Nephron (organoid): ENCODE data around the gene ABHD12.

ENCODE experiments used
- H3K27ac Mint-ChIP-seq, 3 experiments: 2 replicates each; pipeline ENCODE4 v1.8.0; 2020; ENCODE audit warnings: mixed read lengths in 3 of 3, mild to moderate bottlenecking in 2 of 3, moderate library complexity in 1 of 3
- H3K27me3 Mint-ChIP-seq: 2 replicates; pipeline ENCODE4 v1.8.0; 2021; ENCODE audit warnings: low read depth, mild to moderate bottlenecking, moderate library complexity, mixed read lengths
- H3K36me3 Mint-ChIP-seq: 2 replicates; pipeline ENCODE4 v1.8.0; 2020; ENCODE audit warnings: low read depth, mixed read lengths
- H3K4me1 Mint-ChIP-seq: 2 replicates; pipeline ENCODE4 v1.8.0; 2020; ENCODE audit warnings: mixed read lengths
- H3K4me3 Mint-ChIP-seq, 3 experiments: 2 replicates each; pipeline ENCODE4 v1.8.0; 2020; ENCODE audit warnings: mild to moderate bottlenecking in 3 of 3, mixed read lengths in 3 of 3, moderate library complexity in 2 of 3
- H3K9me3 Mint-ChIP-seq: 2 replicates; pipeline ENCODE4 v1.8.0; 2020; ENCODE audit warnings: mixed read lengths
- CTCF ChIP-seq, 3 experiments: fragments of 200-600 bp; sonication (generic); IDR thresholded peaks; one replicate each; pipeline ENCODE4 v1.5.0; 2021; ENCODE audit warnings: antibody characterized with exemption in 3 of 3; ENCODE audit not compliant: unreplicated experiment in 3 of 3

The ABHD12 gene

DNA sequence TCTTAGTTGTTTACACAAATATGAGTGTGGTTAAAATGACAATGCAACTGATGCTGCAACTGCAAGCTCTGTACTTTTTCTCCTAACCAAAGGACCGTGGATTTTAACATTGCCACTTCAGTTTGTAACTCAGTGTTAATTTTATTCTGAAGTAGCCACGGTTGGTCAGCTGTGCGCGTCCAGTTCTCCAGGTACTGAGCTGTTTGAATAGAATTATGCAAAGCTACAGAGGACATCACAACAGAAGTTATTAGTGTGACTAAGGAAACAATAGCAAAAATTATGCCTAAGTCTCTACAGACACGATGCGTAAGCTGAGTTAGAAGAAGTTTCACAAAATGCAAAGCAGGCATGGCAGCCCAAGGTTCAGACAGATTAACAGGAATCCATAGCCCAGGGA is 4.4 kb upstream of the ABHD12 start:
- Mint-ChIP-seq H3K27me3 (no peaks in the 10 kb centered on the region), H3K27ac (peak overlapping the region in 1 of 3 experiments; percentile 67), H3K9me3 (no peaks in the 10 kb centered on the region), H3K4me3 (no peak overlapping the region), H3K4me1 (peaks cover 11% of the 10 kb centered on the region), H3K36me3 (no peaks in the 10 kb centered on the region)
- no peak for TF ChIP-seq CTCF (IDR thresholded peaks at IDR 0.05; ENCODE audit: unreplicated experiment in 3 of 3)

DNA sequence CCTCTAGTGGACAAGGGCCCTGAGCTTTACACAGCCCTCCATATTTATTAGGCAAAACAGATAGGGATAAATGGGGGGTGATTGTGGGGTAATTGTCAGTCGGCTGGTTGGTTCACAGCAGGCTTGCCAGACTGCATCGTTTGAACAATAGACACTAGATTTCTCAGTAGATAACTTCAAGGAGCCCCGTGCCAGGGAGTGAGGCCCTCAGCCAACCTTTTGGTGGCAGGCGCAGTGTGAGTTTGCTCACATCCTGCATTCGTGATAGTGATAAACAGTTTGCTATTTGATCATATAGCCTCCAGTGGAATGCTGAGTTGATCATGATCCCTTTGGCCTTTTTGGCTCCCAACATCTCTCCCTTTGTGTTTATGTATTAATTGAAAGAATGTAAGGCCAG is 3.6 kb upstream of the ABHD12 start:
- Mint-ChIP-seq H3K4me3 (peak overlapping the region in 1 of 3 experiments; percentile 4), H3K4me1 (peaks cover 15% of the 10 kb centered on the region), H3K27ac (no peak overlapping the region), H3K27me3 (no peaks in the 10 kb centered on the region), H3K9me3 (no peaks in the 10 kb centered on the region), H3K36me3 (no peaks in the 10 kb centered on the region)
- TF ChIP-seq CTCF (IDR thresholded peaks at IDR 0.05; ENCODE audit: unreplicated experiment in 3 of 3) = no peak

DNA sequence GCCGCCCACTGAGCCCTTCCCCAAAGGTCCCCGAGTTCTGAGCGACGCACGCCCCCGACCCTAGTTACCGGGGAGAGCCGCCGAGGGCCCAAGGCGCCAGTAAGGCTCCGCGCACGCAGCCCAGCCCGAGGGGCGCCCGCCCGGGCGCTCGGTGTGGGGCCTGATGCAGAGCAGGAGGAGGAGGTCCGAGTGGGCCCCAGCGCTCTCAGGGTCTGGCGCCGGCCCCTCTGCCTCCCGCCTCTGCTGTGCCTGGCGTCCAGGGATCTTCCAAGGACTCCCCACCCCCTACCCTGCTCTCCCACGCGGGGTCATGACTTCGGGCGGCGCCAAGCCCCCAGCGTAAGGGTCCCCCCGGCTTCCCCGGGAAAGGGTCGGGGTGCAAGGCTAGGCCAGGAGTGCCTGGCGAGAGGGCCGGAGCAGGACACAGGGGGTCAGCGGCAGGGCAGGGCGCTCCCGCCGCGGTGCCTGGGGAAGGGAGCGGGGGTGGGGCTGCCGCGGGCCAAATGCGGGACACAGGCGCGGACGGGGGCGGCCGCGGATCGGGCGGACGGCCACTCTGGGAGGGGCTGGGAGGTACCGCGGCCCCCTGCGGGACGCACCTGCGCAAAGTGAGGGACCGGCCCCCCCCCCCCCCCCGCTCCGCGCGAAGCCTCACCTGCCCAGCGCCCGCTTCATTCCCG is 637 bp downstream of the ABHD12 start:
- H3K4me3 Mint-ChIP-seq = peak overlapping the region; percentile 88 to 94 (median 92)
- no peak for TF ChIP-seq CTCF (IDR thresholded peaks at IDR 0.05; ENCODE audit: unreplicated experiment in 3 of 3)
- no peaks in the 10 kb centered on the region for H3K27me3 Mint-ChIP-seq
- H3K9me3 Mint-ChIP-seq = no peaks in the 10 kb centered on the region
- H3K36me3 Mint-ChIP-seq = peaks cover 9% of the 10 kb centered on the region
- peak overlapping the region; percentile 66 to 95 (median 93) for H3K27ac Mint-ChIP-seq
- H3K4me1 Mint-ChIP-seq = peaks cover 8% of the 10 kb centered on the region

DNA sequence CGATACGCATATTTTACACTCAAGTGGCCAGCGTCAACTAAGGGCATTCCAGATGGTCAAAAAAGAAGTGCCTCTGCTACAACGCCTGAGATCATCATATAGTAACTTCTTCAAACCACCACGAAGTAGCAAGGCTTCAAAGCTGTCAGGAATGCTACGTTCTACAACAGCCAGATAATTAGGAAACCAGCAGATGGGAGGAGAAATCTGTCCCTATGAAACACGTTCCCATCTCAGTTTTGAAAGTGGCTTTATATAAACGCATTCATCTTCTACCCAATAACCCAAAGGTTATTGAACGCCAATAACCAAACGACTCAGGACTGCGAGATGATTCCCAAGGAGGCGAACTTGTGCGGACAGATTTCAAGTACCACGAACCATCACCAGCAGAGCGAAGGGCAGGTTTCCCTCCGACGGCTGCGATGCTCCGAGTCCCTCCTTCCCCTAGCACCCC is 1.2 kb downstream of the ABHD12 start:
- Mint-ChIP-seq H3K4me3 (peak overlapping the region; percentile 88 to 94 (median 92)), H3K36me3 (peaks cover 9% of the 10 kb centered on the region), H3K27me3 (no peaks in the 10 kb centered on the region), H3K9me3 (no peaks in the 10 kb centered on the region), H3K4me1 (peaks cover 8% of the 10 kb centered on the region), H3K27ac (peak overlapping the region; percentile 66 to 95 (median 93))
- no peak for TF ChIP-seq CTCF (IDR thresholded peaks at IDR 0.05; ENCODE audit: unreplicated experiment in 3 of 3)

- H3K9me3 Mint-ChIP-seq = peaks cover 3% of the 10 kb centered on the region
- no peak overlapping the region for H3K27ac Mint-ChIP-seq
- H3K36me3 Mint-ChIP-seq = peaks cover 32% of the 10 kb centered on the region
- H3K4me3 Mint-ChIP-seq = no peak overlapping the region
- no peaks in the 10 kb centered on the region for H3K4me1 Mint-ChIP-seq
- TF ChIP-seq CTCF (IDR thresholded peaks at IDR 0.05; ENCODE audit: unreplicated experiment in 3 of 3) = no peak
- H3K27me3 Mint-ChIP-seq = no peaks in the 10 kb centered on the region
These were observed 7.8 kb downstream of the ABHD12 start for GRCh38 chr20:25382704-25383370.
